HepG2 (cell line): Measurements from ENCODE around the gene ZNF740. TPM values are rescaled to one million over a fixed set of nuclear protein-coding genes. Genes with fewer than 3 reads are reported as not detected.

Source experiments
- BCL3 ChIP-seq: sonication (generic); formaldehyde crosslinking; IDR thresholded peaks from 2 replicates; pipeline ENCODE4 v1.5.1; 2020; ENCODE audit warnings: mild to moderate bottlenecking, missing genetic modification reagents, moderate library complexity
- CCDC6 ChIP-seq: sonication (generic); formaldehyde crosslinking; IDR thresholded peaks from 2 replicates; pipeline ENCODE4 v1.8.1; 2022; ENCODE audit warnings: mild to moderate bottlenecking, missing genetic modification reagents, moderate library complexity
- CEBPB ChIP-seq: IDR thresholded peaks from 2 replicates; pipeline ENCODE4 v1.6.1; 2011; ENCODE audit warnings: low read depth, low read length, improper control_type of control experiment, borderline replicate concordance
- KDM5A ChIP-seq: fragments of 200-600 bp; sonication (generic); IDR thresholded peaks from 2 replicates; pipeline ENCODE4 v1.7.0; 2018; ENCODE audit warnings: antibody characterized with exemption, mild to moderate bottlenecking, low read length, borderline replicate concordance
- NONO ChIP-seq, 2 experiments: fragments of 450-650 bp in 1 of 2; sonication (generic) in 1 of 2; formaldehyde crosslinking in 1 of 2; IDR thresholded peaks in 1 of 2; conservative IDR thresholded peaks in 1 of 2; 2 replicates each; pipeline versions ENCODE4 v1.6.1 to v1.8.0; 2017 to 2022; ENCODE audit warnings: mild to moderate bottlenecking in 1 of 2, missing genetic modification reagents in 1 of 2, moderate library complexity in 1 of 2
- RBFOX2 ChIP-seq: fragments of 200-400 bp; formaldehyde crosslinking; IDR thresholded peaks from 2 replicates; pipeline ENCODE4 v1.6.1; 2017; ENCODE audit warnings: low read depth, mild to moderate bottlenecking, low read length
- SETDB1 ChIP-seq: sonication (generic); formaldehyde crosslinking; IDR thresholded peaks from 2 replicates; pipeline ENCODE4 v1.5.1; 2020; ENCODE audit warnings: missing genetic modification reagents, mild to moderate bottlenecking, borderline replicate concordance
- SP140L ChIP-seq: sonication (generic); formaldehyde crosslinking; IDR thresholded peaks from 2 replicates; pipeline ENCODE4 v1.4.0; 2020; ENCODE audit warnings: missing genetic modification reagents, borderline replicate concordance
- TBX3 ChIP-seq: fragments of 450-650 bp; IDR thresholded peaks from 2 replicates; pipeline ENCODE4 v1.6.1; 2017; ENCODE audit warnings: antibody characterized with exemption, mild to moderate bottlenecking, inconsistent platforms, borderline replicate concordance
- TFDP1 ChIP-seq: IDR thresholded peaks from 2 replicates; pipeline ENCODE4 v1.6.1; 2016; ENCODE audit warnings: missing compliant biosample characterization, missing genetic modification reagents, borderline replicate concordance
- TMF1 ChIP-seq: sonication (generic); formaldehyde crosslinking; IDR thresholded peaks from 2 replicates; pipeline ENCODE4 v1.8.1; 2022; ENCODE audit warnings: low read depth, missing genetic modification reagents
- TRIM24 ChIP-seq: sonication (generic); formaldehyde crosslinking; IDR thresholded peaks from 2 replicates; pipeline ENCODE4 v1.8.0; 2022; ENCODE audit warnings: mild to moderate bottlenecking, missing genetic modification reagents
- ZBTB3 ChIP-seq: sonication (generic); formaldehyde crosslinking; IDR thresholded peaks from 2 replicates; pipeline ENCODE4 v1.4.0; 2020; ENCODE audit warnings: low read depth, mild to moderate bottlenecking, moderate library complexity, missing genetic modification reagents, borderline replicate concordance
- ZFP36L2 ChIP-seq: sonication (generic); formaldehyde crosslinking; IDR thresholded peaks from 2 replicates; pipeline ENCODE4 v1.4.0; 2020; ENCODE audit warnings: missing genetic modification reagents
- ZNF251 ChIP-seq: sonication (generic); formaldehyde crosslinking; IDR thresholded peaks from 2 replicates; pipeline ENCODE4 v1.9.0; 2021; ENCODE audit warnings: mild to moderate bottlenecking, missing genetic modification reagents
- ZNF329 ChIP-seq: sonication (generic); formaldehyde crosslinking; IDR thresholded peaks from 2 replicates; pipeline ENCODE4 v1.9.0; 2021; ENCODE audit warnings: low read depth, mild to moderate bottlenecking, missing genetic modification reagents
- ZNF589 ChIP-seq: sonication (generic); formaldehyde crosslinking; conservative IDR thresholded peaks from 2 replicates; pipeline ENCODE4 v1.8.0; 2022; ENCODE audit warnings: mild to moderate bottlenecking, moderate library complexity, missing genetic modification reagents
- ZNF788 ChIP-seq: sonication (generic); formaldehyde crosslinking; IDR thresholded peaks from 2 replicates; pipeline ENCODE4 v1.5.0; 2020; ENCODE audit warnings: mild to moderate bottlenecking, missing genetic modification reagents, borderline replicate concordance
- polyA plus RNA-seq, 8 experiments: library from polyadenylated mRNA; depleted of rRNA in 3 of 8; stranded (reverse) in 7 of 8; unstranded in 1 of 8; fragments of >200 nt; fragmentation: Illumina TruSeq in 4 of 8; extraction: Trizol in 4 of 8; gene quantifications; 2 replicates each; pipeline versions ENCODE4 v1.2.1 to v1.2.3, GENCODE V29; 2011 to 2016; ENCODE audit warnings: low read depth in 4 of 8, missing spikeins in 1 of 8, mixed read lengths in 1 of 8; ENCODE audit not compliant: insufficient read depth in 1 of 8
- total RNA-seq, 5 experiments: library from RNA; depleted of rRNA; stranded (reverse); fragments of >200 nt; fragmentation: Illumina TruSeq; extraction: Trizol; gene quantifications; 2 replicates each; pipeline ENCODE4 v1.2.3, GENCODE V29; 2016; ENCODE audit warnings: low read depth in 1 of 5
- TF ChIP-seq, protein P1 (sequence below): sonication (generic); formaldehyde crosslinking; IDR thresholded peaks from 2 replicates; pipeline ENCODE4 v1.5.1; 2020; ENCODE audit warnings: missing genetic modification reagents, mild to moderate bottlenecking, borderline replicate concordance
- TF ChIP-seq, protein P2 (sequence below): sonication (generic); formaldehyde crosslinking; IDR thresholded peaks from 2 replicates; pipeline ENCODE4 v1.4.0; 2020; ENCODE audit warnings: missing genetic modification reagents

ZNF740 gene
- total and polyA plus RNA-seq, 2 of the 13 experiments (the other 11 are each of a cell fraction or from before 2014, with no cell fraction given), result 16.9 to 19.0 TPM

- TF ChIP-seq BCL3 (CRISPR knock-in tag), result no peak
- TF ChIP-seq ZNF251 (CRISPR knock-in tag), result no peak
- TF ChIP-seq CCDC6, result no peak
- TF ChIP-seq NONO (IDR thresholded peaks at IDR 0.05), result no peak
- TF ChIP-seq NONO (CRISPR knock-in tag; conservative IDR thresholded peaks at IDR 0.05), result no peak
- TF ChIP-seq, protein P1, sequence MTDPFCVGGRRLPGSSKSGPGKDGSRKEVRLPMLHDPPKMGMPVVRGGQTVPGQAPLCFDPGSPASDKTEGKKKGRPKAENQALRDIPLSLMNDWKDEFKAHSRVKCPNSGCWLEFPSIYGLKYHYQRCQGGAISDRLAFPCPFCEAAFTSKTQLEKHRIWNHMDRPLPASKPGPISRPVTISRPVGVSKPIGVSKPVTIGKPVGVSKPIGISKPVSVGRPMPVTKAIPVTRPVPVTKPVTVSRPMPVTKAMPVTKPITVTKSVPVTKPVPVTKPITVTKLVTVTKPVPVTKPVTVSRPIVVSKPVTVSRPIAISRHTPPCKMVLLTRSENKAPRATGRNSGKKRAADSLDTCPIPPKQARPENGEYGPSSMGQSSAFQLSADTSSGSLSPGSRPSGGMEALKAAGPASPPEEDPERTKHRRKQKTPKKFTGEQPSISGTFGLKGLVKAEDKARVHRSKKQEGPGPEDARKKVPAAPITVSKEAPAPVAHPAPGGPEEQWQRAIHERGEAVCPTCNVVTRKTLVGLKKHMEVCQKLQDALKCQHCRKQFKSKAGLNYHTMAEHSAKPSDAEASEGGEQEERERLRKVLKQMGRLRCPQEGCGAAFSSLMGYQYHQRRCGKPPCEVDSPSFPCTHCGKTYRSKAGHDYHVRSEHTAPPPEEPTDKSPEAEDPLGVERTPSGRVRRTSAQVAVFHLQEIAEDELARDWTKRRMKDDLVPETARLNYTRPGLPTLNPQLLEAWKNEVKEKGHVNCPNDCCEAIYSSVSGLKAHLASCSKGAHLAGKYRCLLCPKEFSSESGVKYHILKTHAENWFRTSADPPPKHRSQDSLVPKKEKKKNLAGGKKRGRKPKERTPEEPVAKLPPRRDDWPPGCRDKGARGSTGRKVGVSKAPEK, result no peak
- TF ChIP-seq TRIM24 (CRISPR knock-in tag), result no peak
- TF ChIP-seq, protein P2, sequence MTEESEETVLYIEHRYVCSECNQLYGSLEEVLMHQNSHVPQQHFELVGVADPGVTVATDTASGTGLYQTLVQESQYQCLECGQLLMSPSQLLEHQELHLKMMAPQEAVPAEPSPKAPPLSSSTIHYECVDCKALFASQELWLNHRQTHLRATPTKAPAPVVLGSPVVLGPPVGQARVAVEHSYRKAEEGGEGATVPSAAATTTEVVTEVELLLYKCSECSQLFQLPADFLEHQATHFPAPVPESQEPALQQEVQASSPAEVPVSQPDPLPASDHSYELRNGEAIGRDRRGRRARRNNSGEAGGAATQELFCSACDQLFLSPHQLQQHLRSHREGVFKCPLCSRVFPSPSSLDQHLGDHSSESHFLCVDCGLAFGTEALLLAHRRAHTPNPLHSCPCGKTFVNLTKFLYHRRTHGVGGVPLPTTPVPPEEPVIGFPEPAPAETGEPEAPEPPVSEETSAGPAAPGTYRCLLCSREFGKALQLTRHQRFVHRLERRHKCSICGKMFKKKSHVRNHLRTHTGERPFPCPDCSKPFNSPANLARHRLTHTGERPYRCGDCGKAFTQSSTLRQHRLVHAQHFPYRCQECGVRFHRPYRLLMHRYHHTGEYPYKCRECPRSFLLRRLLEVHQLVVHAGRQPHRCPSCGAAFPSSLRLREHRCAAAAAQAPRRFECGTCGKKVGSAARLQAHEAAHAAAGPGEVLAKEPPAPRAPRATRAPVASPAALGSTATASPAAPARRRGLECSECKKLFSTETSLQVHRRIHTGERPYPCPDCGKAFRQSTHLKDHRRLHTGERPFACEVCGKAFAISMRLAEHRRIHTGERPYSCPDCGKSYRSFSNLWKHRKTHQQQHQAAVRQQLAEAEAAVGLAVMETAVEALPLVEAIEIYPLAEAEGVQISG (CRISPR knock-in tag), result peak; percentile 48; the same call in 1 of the 2 replicates
- no peak for TF ChIP-seq ZBTB3
- no peak for TF ChIP-seq TFDP1 (CRISPR knock-in tag)
- TF ChIP-seq SETDB1 (CRISPR knock-in tag), result no peak
- TF ChIP-seq ZNF589 (CRISPR knock-in tag), result no peak
- no peak for TF ChIP-seq KDM5A
- TF ChIP-seq SP140L (CRISPR knock-in tag), result no peak
- 0 out of 2 replicates have a peak, but pooled peaks have one; percentile 50 for TF ChIP-seq ZNF788 (CRISPR knock-in tag)
- TF ChIP-seq CEBPB, result peak; percentile 93
- TF ChIP-seq RBFOX2, result no peak
- TF ChIP-seq ZNF329, result no peak
- TF ChIP-seq TMF1 (CRISPR knock-in tag), result no peak
- TF ChIP-seq ZFP36L2 (CRISPR knock-in tag), result no peak
- 0 out of 2 replicates have a peak, but pooled peaks have one; percentile 13 for TF ChIP-seq TBX3
Observed at GRCh38 chr12:53145383-53146260, 34.9 kb upstream of the ZNF740 start (continued).
